SK-N-SH treated with all-trans-retinoic acid at 6 μM for 48 hours (cell line): ENCODE results near the gene PABPC1L.

Experiments used
- ATAC-seq: fragments of 200-7000 bp; cut with Tn5 transposase; 3 replicates; pipeline ENCODE4 v1.9.1; 2020; ENCODE audit warnings: mild to moderate bottlenecking, moderate library complexity
- ARNTL ChIP-seq: fragments of 450-650 bp; formaldehyde crosslinking; IDR thresholded peaks from 2 replicates; pipeline ENCODE4 v1.5.0; 2020; ENCODE audit warnings: low read depth, mild to moderate bottlenecking, moderate library complexity, borderline replicate concordance
- BACH2 ChIP-seq: fragments of 250-450 bp; sonication (Bioruptor Pico); IDR thresholded peaks from 2 replicates; pipeline ENCODE4 v1.9.0; 2021; ENCODE audit warnings: mild to moderate bottlenecking, borderline replicate concordance
- CSDC2 ChIP-seq: fragments of 250-450 bp; sonication (Bioruptor Pico); IDR thresholded peaks from 2 replicates; pipeline ENCODE4 v1.5.0; 2020; ENCODE audit warnings: mild to moderate bottlenecking, moderate library complexity
- ESRRG ChIP-seq: fragments of 250-450 bp; sonication (Bioruptor Pico); IDR thresholded peaks from 2 replicates; pipeline ENCODE4 v1.6.1; 2021; ENCODE audit warnings: mild to moderate bottlenecking
- GLIS3 ChIP-seq: fragments of 250-450 bp; sonication (Bioruptor Pico); IDR thresholded peaks from 2 replicates; pipeline ENCODE4 v1.5.0; 2020; ENCODE audit warnings: mild to moderate bottlenecking, moderate library complexity
- ISL1 ChIP-seq: fragments of 250-450 bp; sonication (Bioruptor Pico); IDR thresholded peaks from 2 replicates; pipeline ENCODE4 v2.1.2; 2022; ENCODE audit warnings: mild to moderate bottlenecking, moderate library complexity
- OSR1 ChIP-seq: fragments of 250-450 bp; sonication (Bioruptor Pico); IDR thresholded peaks from 2 replicates; pipeline ENCODE4 v1.8.0; 2022; ENCODE audit warnings: moderate library complexity, mild to moderate bottlenecking, inconsistent platforms
- PPARA ChIP-seq: fragments of 250-450 bp; sonication (Bioruptor Pico); IDR thresholded peaks from 2 replicates; pipeline ENCODE4 v1.5.0; 2020; ENCODE audit warnings: mild to moderate bottlenecking, borderline replicate concordance
- RARB ChIP-seq: fragments of 250-450 bp; sonication (Bioruptor Pico); IDR thresholded peaks from 2 replicates; pipeline ENCODE4 v1.8.0; 2021; ENCODE audit warnings: mild to moderate bottlenecking, moderate library complexity
- TCF4 ChIP-seq: fragments of 250-450 bp; sonication (Bioruptor Pico); IDR thresholded peaks from 2 replicates; pipeline ENCODE4 v1.8.0; 2021; ENCODE audit warnings: mild to moderate bottlenecking, moderate library complexity, borderline replicate concordance
- ZFP3 ChIP-seq: fragments of 250-450 bp; sonication (Bioruptor Pico); IDR thresholded peaks from 2 replicates; pipeline ENCODE4 v1.5.0; 2020; ENCODE audit warnings: mild to moderate bottlenecking, moderate library complexity
- ZFP30 ChIP-seq: fragments of 450-650 bp; formaldehyde crosslinking; IDR thresholded peaks from 2 replicates; pipeline ENCODE4 v1.5.0; 2022; ENCODE audit warnings: mild to moderate bottlenecking, moderate library complexity
- ZNF565 ChIP-seq: fragments of 450-650 bp; formaldehyde crosslinking; conservative IDR thresholded peaks from 2 replicates; pipeline ENCODE4 v1.5.0; 2020; ENCODE audit warnings: low read depth, mild to moderate bottlenecking, moderate library complexity
- ZNF70 ChIP-seq: fragments of 450-650 bp; formaldehyde crosslinking; IDR thresholded peaks from 2 replicates; pipeline ENCODE4 v1.5.0; 2020; ENCODE audit warnings: mild to moderate bottlenecking, moderate library complexity
- ZNF8 ChIP-seq: fragments of 450-650 bp; formaldehyde crosslinking; IDR thresholded peaks from 2 replicates; pipeline ENCODE4 v1.5.0; 2020; ENCODE audit warnings: mild to moderate bottlenecking, moderate library complexity
- TF ChIP-seq, protein P1 (sequence below): fragments of 250-450 bp; sonication (Bioruptor Pico); IDR thresholded peaks from 2 replicates; pipeline ENCODE4 v1.5.1; 2020; ENCODE audit warnings: low read depth, mild to moderate bottlenecking, moderate library complexity
- TF ChIP-seq, protein P2 (sequence below): fragments of 250-450 bp; sonication (Bioruptor Pico); IDR thresholded peaks from 2 replicates; pipeline ENCODE4 v1.5.0; 2020; ENCODE audit warnings: mild to moderate bottlenecking, moderate library complexity
- TF ChIP-seq, protein P3 (sequence below): fragments of 250-450 bp; sonication (Bioruptor Pico); IDR thresholded peaks from 2 replicates; pipeline ENCODE4 v1.5.1; 2021; ENCODE audit warnings: mild to moderate bottlenecking, moderate library complexity
- TF ChIP-seq, protein P4 (sequence below): fragments of 250-450 bp; sonication (Bioruptor Pico); IDR thresholded peaks from 2 replicates; pipeline ENCODE4 v1.8.0; 2021; ENCODE audit warnings: low read depth, mild to moderate bottlenecking, moderate library complexity, borderline replicate concordance
- TF ChIP-seq, protein P5 (sequence below): fragments of 250-450 bp; sonication (Bioruptor Pico); IDR thresholded peaks from 2 replicates; pipeline ENCODE4 v1.8.0; 2020; ENCODE audit warnings: mild to moderate bottlenecking, moderate library complexity, borderline replicate concordance

PABPC1L gene

DNA sequence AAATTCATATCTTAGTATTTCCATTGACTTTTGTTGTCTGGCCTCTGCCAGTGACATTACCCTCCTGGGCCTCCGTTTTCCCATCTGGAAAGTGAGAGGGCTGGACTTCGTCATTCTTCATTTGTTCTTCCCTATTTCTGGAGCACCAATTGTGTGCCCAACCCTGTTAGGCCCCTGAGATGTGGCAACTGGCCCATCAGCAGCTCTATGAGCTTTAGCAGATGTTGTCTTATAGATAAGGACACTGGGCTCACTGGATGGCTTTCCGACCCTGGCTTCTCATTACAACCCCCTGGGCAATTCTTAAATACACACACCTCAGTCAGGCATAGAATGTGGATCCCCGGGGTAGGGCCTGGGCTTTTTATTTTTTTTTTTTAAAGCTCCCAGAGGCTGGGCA lies 14.7 kb downstream of the PABPC1L start:
- ATAC-seq = no peak
- no peak for TF ChIP-seq ESRRG (CRISPR knock-in tag)
- TF ChIP-seq, protein P1, sequence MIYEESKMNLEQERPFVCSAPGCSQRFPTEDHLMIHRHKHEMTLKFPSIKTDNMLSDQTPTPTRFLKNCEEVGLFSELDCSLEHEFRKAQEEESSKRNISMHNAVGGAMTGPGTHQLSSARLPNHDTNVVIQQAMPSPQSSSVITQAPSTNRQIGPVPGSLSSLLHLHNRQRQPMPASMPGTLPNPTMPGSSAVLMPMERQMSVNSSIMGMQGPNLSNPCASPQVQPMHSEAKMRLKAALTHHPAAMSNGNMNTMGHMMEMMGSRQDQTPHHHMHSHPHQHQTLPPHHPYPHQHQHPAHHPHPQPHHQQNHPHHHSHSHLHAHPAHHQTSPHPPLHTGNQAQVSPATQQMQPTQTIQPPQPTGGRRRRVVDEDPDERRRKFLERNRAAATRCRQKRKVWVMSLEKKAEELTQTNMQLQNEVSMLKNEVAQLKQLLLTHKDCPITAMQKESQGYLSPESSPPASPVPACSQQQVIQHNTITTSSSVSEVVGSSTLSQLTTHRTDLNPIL (CRISPR knock-in tag) = no peak
- TF ChIP-seq ZNF70 (CRISPR knock-in tag) = no peak

DNA sequence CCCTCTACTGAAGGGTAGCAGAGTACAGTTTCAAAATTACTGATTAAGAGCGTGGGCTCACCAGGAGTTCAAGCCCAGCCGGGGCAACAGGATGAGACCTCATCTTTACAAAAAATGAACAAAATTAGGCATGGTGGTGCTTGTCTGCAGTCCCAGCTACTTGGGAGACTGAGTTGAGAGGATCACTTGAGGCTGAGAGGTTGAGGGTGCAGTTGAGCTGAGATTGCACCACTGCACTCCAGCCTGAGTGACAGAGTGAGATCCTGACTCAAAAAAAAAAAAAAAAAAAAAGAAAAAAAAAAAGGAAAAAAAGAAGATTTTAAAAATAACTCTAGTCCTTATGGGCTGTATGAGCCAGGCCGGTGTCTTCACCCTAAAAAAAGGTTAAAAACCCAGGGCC lies 18.7 kb downstream of the PABPC1L start:
- TF ChIP-seq GLIS3 (no peak), ISL1 (no peak), ARNTL (CRISPR knock-in tag) (no peak), ZNF70 (CRISPR knock-in tag) (no peak), BACH2 (CRISPR knock-in tag) (no peak), ZNF565 (no peak)
- TF ChIP-seq, protein P2, sequence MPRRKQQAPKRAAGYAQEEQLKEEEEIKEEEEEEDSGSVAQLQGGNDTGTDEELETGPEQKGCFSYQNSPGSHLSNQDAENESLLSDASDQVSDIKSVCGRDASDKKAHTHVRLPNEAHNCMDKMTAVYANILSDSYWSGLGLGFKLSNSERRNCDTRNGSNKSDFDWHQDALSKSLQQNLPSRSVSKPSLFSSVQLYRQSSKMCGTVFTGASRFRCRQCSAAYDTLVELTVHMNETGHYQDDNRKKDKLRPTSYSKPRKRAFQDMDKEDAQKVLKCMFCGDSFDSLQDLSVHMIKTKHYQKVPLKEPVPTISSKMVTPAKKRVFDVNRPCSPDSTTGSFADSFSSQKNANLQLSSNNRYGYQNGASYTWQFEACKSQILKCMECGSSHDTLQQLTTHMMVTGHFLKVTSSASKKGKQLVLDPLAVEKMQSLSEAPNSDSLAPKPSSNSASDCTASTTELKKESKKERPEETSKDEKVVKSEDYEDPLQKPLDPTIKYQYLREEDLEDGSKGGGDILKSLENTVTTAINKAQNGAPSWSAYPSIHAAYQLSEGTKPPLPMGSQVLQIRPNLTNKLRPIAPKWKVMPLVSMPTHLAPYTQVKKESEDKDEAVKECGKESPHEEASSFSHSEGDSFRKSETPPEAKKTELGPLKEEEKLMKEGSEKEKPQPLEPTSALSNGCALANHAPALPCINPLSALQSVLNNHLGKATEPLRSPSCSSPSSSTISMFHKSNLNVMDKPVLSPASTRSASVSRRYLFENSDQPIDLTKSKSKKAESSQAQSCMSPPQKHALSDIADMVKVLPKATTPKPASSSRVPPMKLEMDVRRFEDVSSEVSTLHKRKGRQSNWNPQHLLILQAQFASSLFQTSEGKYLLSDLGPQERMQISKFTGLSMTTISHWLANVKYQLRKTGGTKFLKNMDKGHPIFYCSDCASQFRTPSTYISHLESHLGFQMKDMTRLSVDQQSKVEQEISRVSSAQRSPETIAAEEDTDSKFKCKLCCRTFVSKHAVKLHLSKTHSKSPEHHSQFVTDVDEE (CRISPR knock-in tag) = no peak
- TF ChIP-seq, protein P3, sequence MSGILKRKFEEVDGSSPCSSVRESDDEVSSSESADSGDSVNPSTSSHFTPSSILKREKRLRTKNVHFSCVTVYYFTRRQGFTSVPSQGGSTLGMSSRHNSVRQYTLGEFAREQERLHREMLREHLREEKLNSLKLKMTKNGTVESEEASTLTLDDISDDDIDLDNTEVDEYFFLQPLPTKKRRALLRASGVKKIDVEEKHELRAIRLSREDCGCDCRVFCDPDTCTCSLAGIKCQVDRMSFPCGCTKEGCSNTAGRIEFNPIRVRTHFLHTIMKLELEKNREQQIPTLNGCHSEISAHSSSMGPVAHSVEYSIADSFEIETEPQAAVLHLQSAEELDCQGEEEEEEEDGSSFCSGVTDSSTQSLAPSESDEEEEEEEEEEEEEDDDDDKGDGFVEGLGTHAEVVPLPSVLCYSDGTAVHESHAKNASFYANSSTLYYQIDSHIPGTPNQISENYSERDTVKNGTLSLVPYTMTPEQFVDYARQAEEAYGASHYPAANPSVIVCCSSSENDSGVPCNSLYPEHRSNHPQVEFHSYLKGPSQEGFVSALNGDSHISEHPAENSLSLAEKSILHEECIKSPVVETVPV (CRISPR knock-in tag) = no peak
- TF ChIP-seq, protein P4, sequence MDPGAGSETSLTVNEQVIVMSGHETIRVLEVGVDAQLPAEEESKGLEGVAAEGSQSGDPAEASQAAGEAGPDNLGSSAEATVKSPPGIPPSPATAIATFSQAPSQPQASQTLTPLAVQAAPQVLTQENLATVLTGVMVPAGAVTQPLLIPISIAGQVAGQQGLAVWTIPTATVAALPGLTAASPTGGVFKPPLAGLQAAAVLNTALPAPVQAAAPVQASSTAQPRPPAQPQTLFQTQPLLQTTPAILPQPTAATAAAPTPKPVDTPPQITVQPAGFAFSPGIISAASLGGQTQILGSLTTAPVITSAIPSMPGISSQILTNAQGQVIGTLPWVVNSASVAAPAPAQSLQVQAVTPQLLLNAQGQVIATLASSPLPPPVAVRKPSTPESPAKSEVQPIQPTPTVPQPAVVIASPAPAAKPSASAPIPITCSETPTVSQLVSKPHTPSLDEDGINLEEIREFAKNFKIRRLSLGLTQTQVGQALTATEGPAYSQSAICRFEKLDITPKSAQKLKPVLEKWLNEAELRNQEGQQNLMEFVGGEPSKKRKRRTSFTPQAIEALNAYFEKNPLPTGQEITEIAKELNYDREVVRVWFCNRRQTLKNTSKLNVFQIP (CRISPR knock-in tag) = no peak
- TF ChIP-seq, protein P1 (CRISPR knock-in tag) = no peak
- ATAC-seq = no peak

DNA sequence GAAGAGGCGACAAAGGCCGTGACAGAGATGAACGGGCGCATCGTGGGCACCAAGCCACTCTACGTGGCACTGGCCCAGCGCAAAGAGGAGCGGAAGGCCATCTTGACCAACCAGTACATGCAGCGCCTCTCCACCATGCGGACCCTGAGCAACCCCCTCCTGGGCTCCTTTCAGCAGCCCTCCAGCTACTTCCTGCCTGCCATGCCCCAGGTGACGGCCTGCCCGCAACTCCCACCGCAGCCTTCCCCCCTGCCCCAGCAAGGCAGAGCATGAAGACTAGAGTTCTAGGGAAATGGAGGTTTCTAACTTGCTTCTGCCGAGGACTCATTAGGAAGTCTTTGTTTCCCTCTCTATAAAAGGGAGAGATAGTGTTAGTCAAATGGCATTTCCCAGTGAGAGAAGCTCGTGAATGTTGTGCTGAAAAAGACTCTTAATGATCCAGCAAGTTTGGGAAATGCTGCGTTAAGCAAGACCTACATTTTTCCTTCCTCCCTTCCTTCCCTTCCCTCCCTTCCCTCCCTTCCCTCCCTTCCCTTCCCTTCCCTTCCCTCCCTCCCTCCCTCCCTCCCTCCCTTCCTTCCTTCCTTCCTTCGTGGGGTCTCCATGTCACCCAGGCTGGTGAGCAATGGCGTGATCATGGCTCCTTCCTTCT lies 20.8 kb downstream of the PABPC1L start:
- no peak for ATAC-seq
- TF ChIP-seq ZFP30 (no peak), OSR1 (CRISPR knock-in tag) (no peak), ISL1 (no peak), ESRRG (CRISPR knock-in tag) (no peak), BACH2 (CRISPR knock-in tag) (no peak), CSDC2 (CRISPR knock-in tag) (no peak), RARB (CRISPR knock-in tag) (no peak), ZFP3 (no peak), TCF4 (CRISPR knock-in tag) (no peak), PPARA (no peak), ZNF565 (no peak), ZNF8 (no peak)
- TF ChIP-seq, protein P3 (CRISPR knock-in tag) = no peak
- TF ChIP-seq, protein P2 (CRISPR knock-in tag) = no peak
- TF ChIP-seq, protein P5, sequence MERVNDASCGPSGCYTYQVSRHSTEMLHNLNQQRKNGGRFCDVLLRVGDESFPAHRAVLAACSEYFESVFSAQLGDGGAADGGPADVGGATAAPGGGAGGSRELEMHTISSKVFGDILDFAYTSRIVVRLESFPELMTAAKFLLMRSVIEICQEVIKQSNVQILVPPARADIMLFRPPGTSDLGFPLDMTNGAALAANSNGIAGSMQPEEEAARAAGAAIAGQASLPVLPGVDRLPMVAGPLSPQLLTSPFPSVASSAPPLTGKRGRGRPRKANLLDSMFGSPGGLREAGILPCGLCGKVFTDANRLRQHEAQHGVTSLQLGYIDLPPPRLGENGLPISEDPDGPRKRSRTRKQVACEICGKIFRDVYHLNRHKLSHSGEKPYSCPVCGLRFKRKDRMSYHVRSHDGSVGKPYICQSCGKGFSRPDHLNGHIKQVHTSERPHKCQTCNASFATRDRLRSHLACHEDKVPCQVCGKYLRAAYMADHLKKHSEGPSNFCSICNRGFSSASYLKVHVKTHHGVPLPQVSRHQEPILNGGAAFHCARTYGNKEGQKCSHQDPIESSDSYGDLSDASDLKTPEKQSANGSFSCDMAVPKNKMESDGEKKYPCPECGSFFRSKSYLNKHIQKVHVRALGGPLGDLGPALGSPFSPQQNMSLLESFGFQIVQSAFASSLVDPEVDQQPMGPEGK (CRISPR knock-in tag) = no peak
- TF ChIP-seq, protein P1 (CRISPR knock-in tag) = no peak
